B cell (primary cell): ENCODE results near the gene SERTAD2. TPM values are rescaled to one million over a fixed set of nuclear protein-coding genes. Genes with fewer than 3 reads are reported as not detected.

ENCODE experiments used
- ATAC-seq: fragments of 200-7000 bp; cut with Tn5 transposase; one replicate; pipeline ENCODE4 v1.10.0; 2021; ENCODE audit warnings: low read depth, mild to moderate bottlenecking, moderate number of reproducible peaks, moderate library complexity
- CTCF ChIA-PET: fragments of 350-600 bp; sonication (Branson Sonifier 250); formaldehyde crosslinking; loops from one replicate; lab custom pipeline; 2021; ENCODE audit warnings: antibody characterized with exemption, inconsistent platforms; lab: Charles Lee
- POLR2A ChIA-PET: fragments of 350-600 bp; sonication (Branson Sonifier 250); formaldehyde crosslinking; loops from one replicate; lab custom pipeline; 2021; ENCODE audit warnings: antibody characterized with exemption; lab: Charles Lee
- DNase-seq: peaks from one replicate; pipeline ENCODE4 v3.0.0; 2013
- H2AFZ ChIP-seq: 2 replicates; pipeline ENCODE4 v1.6.1; 2012; ENCODE audit warnings: mild to moderate bottlenecking, low read depth, low read length; ENCODE audit not compliant: insufficient read depth, poor library complexity, severe bottlenecking
- H3K27ac ChIP-seq, 2 donors: 1 replicate in 1 of 2; 2 replicates in 1 of 2; pipeline ENCODE4 v1.5.1; 2012 to 2013; ENCODE audit warnings: low read length in 2 of 2, mild to moderate bottlenecking in 2 of 2, moderate library complexity in 1 of 2
- H3K27me3 ChIP-seq, 4 experiments: fragments of 200-600 bp in 1 of 4; sonication (generic) in 1 of 4; replicated peaks in 1 of 4; 1 replicate in 2 of 4; 2 replicates in 2 of 4; pipeline versions ENCODE4 v1.6.1 to v1.7.0; 2013 to 2016; ENCODE audit warnings: low read length in 3 of 4, mild to moderate bottlenecking in 2 of 4, mixed read lengths in 1 of 4, moderate library complexity in 1 of 4; ENCODE audit not compliant: insufficient read depth in 4 of 4, control insufficient read depth in 3 of 4; ENCODE audit errors: control extremely low read depth in 1 of 4
- H3K36me3 ChIP-seq, 2 experiments: replicated peaks in 1 of 2; 1 replicate in 1 of 2; 2 replicates in 1 of 2; pipeline versions ENCODE4 v1.6.1 to v1.7.1; 2013; ENCODE audit warnings: low read length in 1 of 2; ENCODE audit not compliant: insufficient read depth in 2 of 2, control insufficient read depth in 1 of 2; ENCODE audit errors: control extremely low read depth in 1 of 2, extremely low read depth in 1 of 2
- H3K4me1 ChIP-seq, 2 donors: fragments of 200-600 bp in 1 of 2; sonication (generic) in 1 of 2; 1 replicate in 1 of 2; 2 replicates in 1 of 2; pipeline versions ENCODE4 v1.5.1 to v1.6.1; 2013 to 2017; ENCODE audit warnings: low read length in 2 of 2; ENCODE audit not compliant: control insufficient read depth in 2 of 2, insufficient read depth in 2 of 2
- H3K4me2 ChIP-seq: replicated peaks from 2 replicates; pipeline ENCODE3; 2012; ENCODE audit warnings: mild to moderate bottlenecking, low read depth, low read length; ENCODE audit not compliant: poor library complexity, severe bottlenecking
- H3K4me3 ChIP-seq, 5 experiments: fragments of 200-600 bp in 1 of 5; sonication (generic) in 1 of 5; 1 replicate in 3 of 5; 2 replicates in 2 of 5; pipeline versions ENCODE4 v1.5.1 to v1.7.0; 2011 to 2016; ENCODE audit warnings: low read length in 4 of 5, mild to moderate bottlenecking in 4 of 5, low read depth in 2 of 5, control low read depth in 1 of 5, moderate library complexity in 1 of 5; ENCODE audit not compliant: insufficient read depth in 1 of 5; ENCODE audit errors: control extremely low read depth in 1 of 5, extremely low read depth in 1 of 5
- H3K79me2 ChIP-seq: fragments of 200-600 bp; sonication (generic); one replicate; pipeline ENCODE4 v1.6.0; 2016; ENCODE audit warnings: low read length; ENCODE audit not compliant: control insufficient read depth, insufficient read depth
- H3K9ac ChIP-seq: fragments of 200-600 bp; sonication (generic); 2 replicates; pipeline ENCODE4 v1.6.1; 2017; ENCODE audit warnings: mild to moderate bottlenecking, low read length, moderate library complexity
- H3K9me3 ChIP-seq, 3 donors: one replicate each; pipeline versions ENCODE4 v1.6.1 to v1.7.1; 2013; ENCODE audit warnings: low read length in 2 of 3; ENCODE audit not compliant: control insufficient read depth in 2 of 3, insufficient read depth in 1 of 3; ENCODE audit errors: control extremely low read depth in 1 of 3
- H4K20me1 ChIP-seq: 2 replicates; pipeline ENCODE4 v1.6.0; 2012; ENCODE audit warnings: mild to moderate bottlenecking, low read length; ENCODE audit not compliant: insufficient read depth, control insufficient read depth, poor library complexity, severe bottlenecking
- H3K27ac Mint-ChIP-seq: one replicate; pipeline ENCODE4 v1.8.0; 2021; ENCODE audit warnings: mixed read lengths
- H3K27me3 Mint-ChIP-seq: one replicate; pipeline ENCODE4 v1.8.0; 2021; ENCODE audit warnings: mixed read lengths
- H3K4me1 Mint-ChIP-seq: one replicate; pipeline ENCODE4 v1.8.0; 2021; ENCODE audit warnings: mixed read lengths
- H3K4me3 Mint-ChIP-seq: one replicate; pipeline ENCODE4 v1.8.0; 2021; ENCODE audit warnings: mixed read lengths
- H3K9me3 Mint-ChIP-seq: one replicate; pipeline ENCODE4 v1.8.0; 2022; ENCODE audit warnings: mixed read lengths; ENCODE audit not compliant: insufficient read depth
- EZH2 ChIP-seq: IDR thresholded peaks from 2 replicates; pipeline ENCODE4 v1.6.1; 2012; ENCODE audit warnings: borderline replicate concordance, low read depth, mild to moderate bottlenecking, moderate library complexity, low read length; ENCODE audit not compliant: insufficient read depth, poor library complexity, severe bottlenecking
- WGBS: methylation state at CpG from one replicate; pipeline ENCODE4 v1.1.5; 2013; ENCODE audit warnings: missing lambda C conversion rate; ENCODE audit not compliant: insufficient coverage; 5-methylcytosine and 5-hydroxymethylcytosine counted together
- intact Hi-C: fragments of 100-400 bp; cut with micrococcal nuclease; formaldehyde crosslinking; loops from one replicate; pipeline ENCODE4 v1.10.0; 2022
- polyA plus RNA-seq: library from polyadenylated mRNA; depleted of rRNA; stranded (reverse); fragments of >200 nt; gene quantifications from 2 replicates; pipeline ENCODE4 v1.2.3, GENCODE V29; 2012
- total RNA-seq, 2 donors: library from RNA; stranded (reverse); fragments of 120-200 nt in 1 of 2; gene quantifications; 1 replicate in 1 of 2; 2 replicates in 1 of 2; pipeline versions ENCODE4 v1.2.3 to v1.2.4, GENCODE V29; 2013 to 2022
- TF ChIP-seq, protein P1 (sequence below): fragments of 200-600 bp; IDR thresholded peaks from one replicate; pipeline ENCODE4 v1.8.0; 2022; ENCODE audit warnings: antibody characterized with exemption, mild to moderate bottlenecking

Gene SERTAD2
- total and polyA plus RNA-seq, 2 donors (not counting 1 experiment from before 2014, with no cell fraction given), result 49.5 to 66.8 TPM

DNA sequence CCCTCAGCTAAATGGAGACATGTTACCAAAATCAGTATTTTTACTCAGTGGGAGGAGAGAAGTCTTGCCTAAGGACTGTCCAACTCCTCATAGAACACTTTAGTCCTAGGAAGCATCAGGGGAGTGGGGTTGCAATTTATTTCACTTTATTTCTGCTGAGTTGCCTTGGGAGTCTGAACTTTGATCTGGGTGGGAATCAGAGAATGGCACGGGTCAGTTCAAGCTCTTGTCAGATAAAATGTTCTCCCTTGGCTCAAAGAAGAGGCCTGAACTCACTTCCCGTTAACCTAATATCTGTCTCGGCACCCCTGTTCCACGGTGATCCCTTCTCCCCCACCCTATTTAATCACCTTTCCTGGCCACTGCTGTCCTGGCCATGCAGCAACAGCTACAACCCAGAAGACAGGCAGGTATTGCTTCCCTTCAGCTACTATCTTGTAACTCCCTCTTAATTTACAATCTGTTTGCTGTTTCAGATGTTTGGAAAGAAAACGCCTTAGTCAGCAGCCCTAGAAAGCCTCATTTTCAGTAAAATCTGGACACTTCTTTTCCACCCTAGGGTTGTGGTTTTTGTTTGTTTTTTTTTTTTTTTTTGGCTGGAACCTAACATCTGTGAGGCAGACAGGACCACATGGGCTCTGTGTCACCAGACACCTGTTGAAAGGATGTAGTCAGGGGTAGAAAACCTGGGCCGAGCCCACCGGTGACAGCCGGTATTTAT is 52.5 kb downstream of the SERTAD2 start:
- intact Hi-C loops, result no loop called here
- H3K27ac Mint-ChIP-seq, result no peak overlapping the region
- Histone ChIP-seq H3K4me1 (peaks cover 0 to under 1% of the 10 kb centered on the region in 2 donors), H3K36me3 (no peaks in the 10 kb centered on the region), H3K4me2 (no peak overlapping the region), H2AFZ (no peak overlapping the region), H3K27ac (no peak overlapping the region), H3K79me2 (no peaks in the 10 kb centered on the region), H3K9me3 (peaks cover 0 to 3% (median 0%) of the 10 kb centered on the region in 3 donors), H3K9ac (no peak overlapping the region), H3K27me3 (no peaks in the 10 kb centered on the region), H4K20me1 (no peaks in the 10 kb centered on the region), H3K4me3 (no peak overlapping the region)
- no peak for TF ChIP-seq EZH2
- TF ChIP-seq, protein P1, sequence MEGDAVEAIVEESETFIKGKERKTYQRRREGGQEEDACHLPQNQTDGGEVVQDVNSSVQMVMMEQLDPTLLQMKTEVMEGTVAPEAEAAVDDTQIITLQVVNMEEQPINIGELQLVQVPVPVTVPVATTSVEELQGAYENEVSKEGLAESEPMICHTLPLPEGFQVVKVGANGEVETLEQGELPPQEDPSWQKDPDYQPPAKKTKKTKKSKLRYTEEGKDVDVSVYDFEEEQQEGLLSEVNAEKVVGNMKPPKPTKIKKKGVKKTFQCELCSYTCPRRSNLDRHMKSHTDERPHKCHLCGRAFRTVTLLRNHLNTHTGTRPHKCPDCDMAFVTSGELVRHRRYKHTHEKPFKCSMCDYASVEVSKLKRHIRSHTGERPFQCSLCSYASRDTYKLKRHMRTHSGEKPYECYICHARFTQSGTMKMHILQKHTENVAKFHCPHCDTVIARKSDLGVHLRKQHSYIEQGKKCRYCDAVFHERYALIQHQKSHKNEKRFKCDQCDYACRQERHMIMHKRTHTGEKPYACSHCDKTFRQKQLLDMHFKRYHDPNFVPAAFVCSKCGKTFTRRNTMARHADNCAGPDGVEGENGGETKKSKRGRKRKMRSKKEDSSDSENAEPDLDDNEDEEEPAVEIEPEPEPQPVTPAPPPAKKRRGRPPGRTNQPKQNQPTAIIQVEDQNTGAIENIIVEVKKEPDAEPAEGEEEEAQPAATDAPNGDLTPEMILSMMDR, result no peak
- no peaks in the 10 kb centered on the region for H3K9me3 Mint-ChIP-seq
- CTCF ChIA-PET, result interaction anchor here (0.7 to 1.5 kb wide), 6 partner anchors 9 to 336 kb away, joined by 3 to 4 read pairs (median 3); no protein-coding TSS in a partner anchor
- no peak for DNase-seq
- POLR2A ChIA-PET, result no interaction called here
- ATAC-seq, result no peak
- no peak overlapping the region for H3K4me3 Mint-ChIP-seq
- WGBS, result 98% methylated on average over 6 of the region's 8 CpGs
- peaks cover 3% of the 10 kb centered on the region for H3K4me1 Mint-ChIP-seq
- no peaks in the 10 kb centered on the region for H3K27me3 Mint-ChIP-seq

DNA sequence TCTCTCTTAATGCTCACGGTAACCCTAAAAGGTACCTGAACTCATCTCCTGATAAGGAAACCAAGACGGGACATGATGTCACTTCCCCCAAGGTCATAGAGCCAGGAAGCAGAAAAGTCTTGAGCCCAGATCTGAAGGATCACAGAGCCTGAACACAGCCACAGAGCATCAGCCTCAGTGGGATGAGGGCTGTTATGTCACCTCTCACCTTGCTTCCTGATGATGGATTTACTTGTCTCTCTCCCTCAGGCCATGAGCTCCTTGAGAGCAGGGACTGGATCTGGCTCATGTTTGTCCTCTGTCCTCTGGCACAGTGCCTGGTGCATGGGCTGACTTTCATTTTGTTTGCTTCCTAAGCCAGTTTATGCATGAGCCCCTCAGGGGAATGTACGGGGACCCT is 54.2 kb downstream of the SERTAD2 start:
- no peak for TF ChIP-seq EZH2
- TF ChIP-seq, protein P1, result no peak
- DNase-seq (no peak), ATAC-seq (no peak)
- no peak overlapping the region for H2AFZ ChIP-seq
- H3K36me3 ChIP-seq, result no peaks in the 10 kb centered on the region
- no peak overlapping the region for H3K4me2 ChIP-seq
- H4K20me1 ChIP-seq, result no peaks in the 10 kb centered on the region
- Mint-ChIP-seq H3K27ac (no peak overlapping the region), H3K9me3 (no peaks in the 10 kb centered on the region), H3K4me1 (no peaks in the 10 kb centered on the region), H3K27me3 (no peaks in the 10 kb centered on the region), H3K4me3 (no peak overlapping the region)
- H3K9me3 ChIP-seq, result peaks cover 0 to 3% (median 0%) of the 10 kb centered on the region in 3 donors
- WGBS, result 54% methylated on average over 3 of the region's 3 CpGs
- H3K79me2 ChIP-seq, result no peaks in the 10 kb centered on the region
- POLR2A ChIA-PET, result no interaction called here
- no peak overlapping the region for H3K27ac ChIP-seq
- H3K27me3 ChIP-seq, result no peaks in the 10 kb centered on the region
- H3K4me3 ChIP-seq, result no peak overlapping the region
- intact Hi-C loops, result no loop called here
- H3K9ac ChIP-seq, result no peak overlapping the region
- H3K4me1 ChIP-seq, result no peaks in the 10 kb centered on the region
- CTCF ChIA-PET, result no interaction called here
